Neural progenitor cell (in vitro differentiated cells): ENCODE measurements around the gene ZMYM5. TPM values are rescaled to one million over a fixed set of nuclear protein-coding genes. Genes with fewer than 3 reads are reported as not detected.
"Not testable (repeated sequence)": the region's sequence is repeated elsewhere in the genome, so short reads cannot be mapped to it uniquely, and the experiment has no call there.

Experiments used
- DNase-seq: peaks from one replicate; pipeline ENCODE4 v3.0.0-alpha.2; 2016; ENCODE audit warnings: low spot score
- H2AFZ ChIP-seq: fragments of 200-600 bp; sonication (generic); replicated peaks from 2 replicates; pipeline ENCODE4 v1.6.1; 2016; ENCODE audit warnings: antibody characterized with exemption
- H3F3A ChIP-seq: fragments of 200-600 bp; sonication (generic); 2 replicates; pipeline ENCODE4 v1.6.1; 2016; ENCODE audit warnings: antibody characterized with exemption, low read depth
- H3K27ac ChIP-seq: fragments of 200-600 bp; sonication (generic); 2 replicates; pipeline ENCODE4 v1.5.1; 2016; ENCODE audit warnings: mild to moderate bottlenecking
- H3K27me3 ChIP-seq: fragments of 200-600 bp; sonication (generic); 2 replicates; pipeline ENCODE4 v1.6.1; 2016; ENCODE audit warnings: mild to moderate bottlenecking, moderate library complexity
- H3K36me3 ChIP-seq: fragments of 200-600 bp; sonication (generic); 2 replicates; pipeline ENCODE4 v1.5.1; 2016
- H3K4me1 ChIP-seq: fragments of 200-600 bp; sonication (generic); 2 replicates; pipeline ENCODE4 v1.6.1; 2016; ENCODE audit warnings: mixed run types
- H3K4me2 ChIP-seq: fragments of 200-600 bp; sonication (generic); 2 replicates; pipeline ENCODE4 v1.6.1; 2016
- H3K4me3 ChIP-seq: fragments of 200-600 bp; sonication (generic); 2 replicates; pipeline ENCODE4 v1.5.1; 2016
- H3K79me2 ChIP-seq: fragments of 200-600 bp; sonication (generic); 2 replicates; pipeline ENCODE4 v1.6.1; 2016; ENCODE audit warnings: low read depth
- H3K9ac ChIP-seq: fragments of 200-600 bp; sonication (generic); 2 replicates; pipeline ENCODE4 v1.6.1; 2016
- H3K9me3 ChIP-seq: fragments of 200-600 bp; sonication (generic); 2 replicates; pipeline ENCODE4 v1.5.1; 2016; ENCODE audit warnings: low read depth
- H4K20me1 ChIP-seq: fragments of 200-600 bp; sonication (generic); 2 replicates; pipeline ENCODE4 v1.6.1; 2016; ENCODE audit warnings: low read depth
- H3K27ac Mint-ChIP-seq: 3 replicates; pipeline ENCODE4 v1.8.0; 2021; ENCODE audit warnings: mixed read lengths
- H3K27me3 Mint-ChIP-seq: 2 replicates; pipeline ENCODE4 v1.8.0; 2022; ENCODE audit warnings: low read depth, mild to moderate bottlenecking, inconsistent platforms, moderate library complexity, mixed read lengths; ENCODE audit not compliant: insufficient read depth
- H3K36me3 Mint-ChIP-seq: 3 replicates; pipeline ENCODE4 v1.8.0; 2021; ENCODE audit warnings: mixed read lengths
- H3K4me1 Mint-ChIP-seq: 3 replicates; pipeline ENCODE4 v1.8.0; 2021; ENCODE audit warnings: mixed read lengths
- H3K4me3 Mint-ChIP-seq: 3 replicates; pipeline ENCODE4 v1.8.0; 2021; ENCODE audit warnings: mild to moderate bottlenecking, moderate library complexity, mixed read lengths
- H3K9me3 Mint-ChIP-seq: 3 replicates; pipeline ENCODE4 v1.8.0; 2020; ENCODE audit warnings: mixed read lengths
- CTCF ChIP-seq: fragments of 200-600 bp; sonication (generic); IDR thresholded peaks from 2 replicates; pipeline ENCODE4 v1.5.1; 2017; ENCODE audit warnings: antibody characterized with exemption, mild to moderate bottlenecking
- EZH2 ChIP-seq: fragments of 200-600 bp; sonication (generic); IDR thresholded peaks from 2 replicates; pipeline ENCODE4 v1.6.1; 2017; ENCODE audit warnings: antibody characterized with exemption, mild to moderate bottlenecking, moderate library complexity
- EZH2phosphoT487 ChIP-seq: fragments of 200-600 bp; sonication (generic); IDR thresholded peaks from 2 replicates; pipeline ENCODE4 v1.6.1; 2017; ENCODE audit warnings: antibody characterized with exemption
- total RNA-seq: library from RNA; depleted of rRNA; stranded (reverse); fragments of >200 nt; gene quantifications from 2 replicates; pipeline ENCODE4 v1.2.3, GENCODE V29; 2015; ENCODE audit warnings: low replicate concordance

The ZMYM5 gene
- total RNA-seq, 1 donor from 2014 or later: 22.1 TPM

GRCh38 chr13:19781526-19781925 lies 81.9 kb downstream of the ZMYM5 start:
- DNase-seq: no peak
- Mint-ChIP-seq H3K36me3 (peaks cover 13% of the 10 kb centered on the region), H3K27ac (peak overlapping the region; percentile 49), H3K4me1 (peaks cover 4% of the 10 kb centered on the region), H3K27me3 (peaks cover 8% of the 10 kb centered on the region), H3K4me3 (peak overlapping the region; percentile 97), H3K9me3 (peaks cover 14% of the 10 kb centered on the region)
- H3K4me2 ChIP-seq: peak overlapping the region; percentile 84
- no peak overlapping the region for H3K27ac ChIP-seq
- H2AFZ ChIP-seq: no peak overlapping the region
- H3K4me3 ChIP-seq: peak overlapping the region; percentile 86
- peaks cover 7% of the 10 kb centered on the region for H3K9me3 ChIP-seq
- H3K9ac ChIP-seq: peak overlapping the region; percentile 89
- H3F3A ChIP-seq: peaks cover 11% of the 10 kb centered on the region
- peaks cover 7% of the 10 kb centered on the region for H4K20me1 ChIP-seq
- peaks cover 41% of the 10 kb centered on the region for H3K79me2 ChIP-seq
- TF ChIP-seq EZH2: no peak
- no peak for TF ChIP-seq EZH2phosphoT487
- TF ChIP-seq CTCF: no peak
- no peaks in the 10 kb centered on the region for H3K4me1 ChIP-seq
- no peaks in the 10 kb centered on the region for H3K27me3 ChIP-seq
- no peaks in the 10 kb centered on the region for H3K36me3 ChIP-seq

GRCh38 chr13:19780753-19781418 lies 82.6 kb downstream of the ZMYM5 start:
- H2AFZ ChIP-seq, H3K27ac Mint-ChIP-seq, H3K4me1 ChIP-seq, H3K9me3 ChIP-seq, H3K27me3 ChIP-seq, DNase-seq, H3K27ac ChIP-seq, H3K36me3 ChIP-seq, H3K9ac ChIP-seq, H3K4me1 Mint-ChIP-seq: not testable (repeated sequence)
- Histone ChIP-seq H4K20me1 (peaks cover 13% of the 10 kb centered on the region), H3K4me3 (peak overlapping the region; percentile 86), H3K79me2 (peaks cover 48% of the 10 kb centered on the region), H3F3A (peaks cover 11% of the 10 kb centered on the region), H3K4me2 (peak overlapping the region; percentile 84)
- Mint-ChIP-seq H3K36me3 (peaks cover 17% of the 10 kb centered on the region), H3K27me3 (peaks cover 10% of the 10 kb centered on the region), H3K9me3 (peaks cover 17% of the 10 kb centered on the region), H3K4me3 (peak overlapping the region; percentile 97)

Other genes with a start within 250 kb of the ZMYM5 start
- 6.4 and 7.0 TPM in 2 replicates for gene MPHOSPH8, start 230.0 kb downstream of the ZMYM5 start, total RNA-seq
- gene PSPC1, start 80.7 kb downstream of the ZMYM5 start, total RNA-seq: 77.0 and 87.0 TPM in 2 replicates
- gene ZMYM2, start 95.1 kb upstream of the ZMYM5 start, total RNA-seq: 203 and 303 TPM in 2 replicates